GM19043 (cell line): ENCODE measurements around the gene CHTF18.

Source experiments
- ATAC-seq: cut with Tn5 transposase; IDR thresholded peaks from one replicate; pipeline ENCODE4 v1.9.1; 2021; ENCODE audit warnings: low read depth; ENCODE audit not compliant: unreplicated experiment

Gene CHTF18

DNA sequence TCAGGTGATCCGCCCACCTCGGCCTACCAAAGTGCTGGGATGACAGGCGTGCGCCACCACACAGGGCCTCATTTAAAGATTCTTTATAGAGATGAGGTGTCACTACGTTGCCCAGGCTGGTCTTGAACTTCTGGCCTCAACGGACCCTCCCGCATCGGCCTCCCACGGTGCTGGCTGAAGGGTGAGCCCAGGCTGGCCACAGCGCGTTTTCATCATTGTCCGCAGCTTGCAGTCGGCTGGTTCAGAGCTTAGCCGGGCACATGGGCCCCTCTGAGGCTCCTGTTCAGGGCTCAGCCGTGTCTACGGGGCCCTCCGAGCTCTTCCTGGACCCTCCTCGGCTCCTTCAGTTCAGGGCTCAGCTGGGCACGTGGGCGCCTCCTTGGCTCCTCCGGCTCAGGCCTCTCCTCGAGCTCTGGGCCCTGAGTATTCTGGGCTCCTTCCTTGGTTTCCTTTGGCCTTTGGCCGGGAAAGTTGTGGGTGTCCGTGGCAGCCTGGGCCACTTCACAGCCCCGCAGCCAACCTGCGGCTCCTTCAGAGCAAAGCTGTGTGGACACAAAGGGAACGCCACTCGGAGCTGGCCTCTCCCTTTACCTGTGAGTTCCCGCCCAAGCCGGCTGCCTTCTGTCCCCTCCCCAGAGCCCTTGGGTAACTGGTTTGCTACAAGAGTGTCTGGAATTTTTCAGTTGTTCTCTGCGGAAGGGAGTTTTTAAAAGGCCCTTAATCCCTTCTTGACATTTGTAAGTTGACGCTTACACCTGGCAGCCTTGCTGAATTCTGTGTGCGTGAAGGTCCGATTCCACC is 29.1 kb upstream of the CHTF18 start:
- ATAC-seq: no peak

DNA sequence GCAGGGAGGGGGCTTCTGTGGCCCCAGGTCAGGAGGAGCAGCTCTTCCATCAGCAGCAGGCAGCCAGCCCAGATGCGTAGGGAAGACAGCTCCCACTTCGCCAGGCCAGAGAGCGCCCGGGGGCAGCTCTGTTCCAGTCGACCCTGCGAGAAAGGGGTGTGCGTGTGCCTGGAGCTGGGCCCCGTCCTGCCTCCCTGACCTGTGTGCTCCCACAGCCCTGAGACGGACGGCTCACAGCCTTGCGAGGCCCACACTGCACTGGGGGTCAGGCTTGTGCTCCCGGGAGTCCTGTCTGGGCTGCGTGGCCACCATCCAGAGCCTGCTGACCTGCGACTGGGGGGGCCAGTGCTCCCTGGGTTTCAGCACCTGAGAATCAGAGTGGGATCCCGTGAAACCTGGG is 28.4 kb upstream of the CHTF18 start:
- no peak for ATAC-seq

DNA sequence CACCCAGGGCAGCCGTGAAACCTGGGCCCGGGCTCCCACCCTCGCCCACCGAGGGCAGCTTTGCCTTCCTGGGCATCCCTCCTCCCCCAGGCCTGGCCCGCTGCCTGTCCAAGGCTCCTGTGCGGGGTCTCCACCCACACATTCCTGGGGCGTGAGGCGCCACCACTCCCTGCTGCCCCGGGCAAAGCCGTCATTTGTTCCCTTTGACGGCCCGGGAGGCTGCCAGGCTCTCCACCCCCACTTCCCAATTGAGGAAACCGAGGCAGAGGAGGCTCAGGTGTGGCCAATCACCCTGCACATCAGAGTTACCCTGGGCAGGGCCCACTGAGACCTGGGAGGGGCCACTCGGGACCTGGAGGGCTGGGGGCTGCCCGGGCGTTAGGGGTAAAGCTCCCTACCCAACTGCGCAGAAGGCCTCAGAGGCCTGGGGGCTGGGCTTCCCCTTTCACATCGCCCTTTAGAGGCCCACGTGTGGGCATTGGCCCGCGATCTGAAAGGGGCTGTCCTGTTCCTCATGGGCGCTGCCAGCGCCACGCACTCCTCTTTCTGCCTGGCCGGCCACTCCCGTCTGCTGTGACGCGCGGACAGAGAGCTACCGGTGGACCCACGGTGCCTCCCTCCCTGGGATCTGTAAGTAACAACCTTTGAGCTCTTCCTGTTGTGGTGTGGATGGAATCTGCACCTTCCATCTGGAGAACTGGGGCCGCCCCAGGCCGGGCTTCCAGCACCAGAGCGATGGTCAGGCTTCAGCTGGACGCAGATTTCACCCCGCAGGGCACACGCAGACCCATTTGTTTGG is 27.7 kb upstream of the CHTF18 start, which contains the start of gene MSLN:
Gene MSLN (plus strand): TSS at position 190 of the 799 bp plus-strand sequence. CDS start 1,947 bp downstream, outside the sequence.
- no peak for ATAC-seq

DNA sequence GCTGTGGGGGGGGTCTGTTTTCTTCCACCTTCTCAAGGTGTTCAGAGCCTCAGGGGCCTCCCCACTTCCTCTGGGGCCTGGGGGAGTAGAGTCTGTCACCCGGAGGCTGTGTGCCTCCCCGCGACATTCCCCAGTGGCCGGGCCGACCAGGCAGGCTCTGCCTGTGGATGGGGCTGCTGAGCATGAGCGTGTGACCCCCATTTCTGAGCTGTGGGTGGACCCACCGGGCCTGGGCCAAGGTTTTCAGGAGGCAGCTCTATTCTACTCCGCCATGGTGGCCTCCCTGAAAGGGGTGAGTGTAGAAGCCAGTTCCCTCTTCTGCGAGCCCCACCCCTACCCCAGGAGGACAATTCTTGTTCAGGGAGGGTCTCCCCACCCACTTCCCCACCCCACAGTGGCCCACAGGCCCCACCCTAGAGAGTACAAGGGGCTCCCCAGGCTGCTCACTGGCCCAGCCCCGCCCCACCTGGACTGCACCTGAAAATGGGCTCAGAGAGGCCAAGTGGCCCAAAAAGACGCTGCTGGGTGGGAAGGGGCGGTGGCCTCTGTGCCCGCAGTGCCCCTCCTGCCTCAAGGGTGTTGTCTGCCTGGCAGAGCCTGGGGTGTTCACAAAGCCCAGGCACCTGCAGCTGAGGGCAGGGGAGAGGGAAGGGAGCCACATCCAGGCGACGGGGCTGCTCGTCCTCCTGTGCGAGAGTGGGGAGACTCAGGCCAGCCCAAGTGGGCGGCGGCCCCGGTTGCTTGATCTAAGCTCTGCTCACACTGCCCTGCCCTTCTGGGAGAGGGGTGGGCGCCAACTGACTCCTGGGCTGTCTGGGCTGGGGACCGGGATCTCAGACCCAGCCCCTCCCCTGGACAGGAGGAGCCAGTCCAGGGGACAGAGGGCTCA is 26.6 kb upstream of the CHTF18 start:
- no peak for ATAC-seq

DNA sequence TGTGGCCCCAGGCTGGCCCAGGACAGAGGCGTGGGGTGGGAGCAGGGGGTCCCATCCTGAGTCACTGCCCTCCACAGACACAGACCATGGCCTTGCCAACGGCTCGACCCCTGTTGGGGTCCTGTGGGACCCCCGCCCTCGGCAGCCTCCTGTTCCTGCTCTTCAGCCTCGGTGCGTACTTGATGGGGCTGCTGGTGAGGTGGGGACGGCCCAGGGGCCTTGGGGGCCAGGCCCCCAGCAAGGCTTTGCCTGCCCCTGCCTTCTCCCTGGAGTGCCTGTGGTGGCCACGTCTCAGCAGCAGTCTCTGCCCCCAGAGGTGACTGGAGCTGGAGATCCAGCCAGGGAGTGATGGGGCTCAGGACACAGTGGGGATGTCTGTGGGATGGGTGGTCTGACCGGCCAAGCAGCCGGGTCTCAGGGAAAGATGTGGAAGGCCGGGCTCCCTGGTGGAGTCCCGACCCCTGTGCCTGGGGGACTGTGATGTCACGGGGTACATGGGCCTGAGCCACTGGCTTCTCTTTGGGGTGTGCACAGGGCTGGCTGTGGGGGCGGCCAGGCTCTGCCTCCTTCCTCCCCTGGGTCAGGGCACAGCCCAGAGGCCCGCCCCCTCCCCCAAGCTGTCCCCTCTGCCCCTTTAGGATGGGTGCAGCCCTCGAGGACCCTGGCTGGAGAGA is 25.7 kb upstream of the CHTF18 start:
- ATAC-seq: no peak

DNA sequence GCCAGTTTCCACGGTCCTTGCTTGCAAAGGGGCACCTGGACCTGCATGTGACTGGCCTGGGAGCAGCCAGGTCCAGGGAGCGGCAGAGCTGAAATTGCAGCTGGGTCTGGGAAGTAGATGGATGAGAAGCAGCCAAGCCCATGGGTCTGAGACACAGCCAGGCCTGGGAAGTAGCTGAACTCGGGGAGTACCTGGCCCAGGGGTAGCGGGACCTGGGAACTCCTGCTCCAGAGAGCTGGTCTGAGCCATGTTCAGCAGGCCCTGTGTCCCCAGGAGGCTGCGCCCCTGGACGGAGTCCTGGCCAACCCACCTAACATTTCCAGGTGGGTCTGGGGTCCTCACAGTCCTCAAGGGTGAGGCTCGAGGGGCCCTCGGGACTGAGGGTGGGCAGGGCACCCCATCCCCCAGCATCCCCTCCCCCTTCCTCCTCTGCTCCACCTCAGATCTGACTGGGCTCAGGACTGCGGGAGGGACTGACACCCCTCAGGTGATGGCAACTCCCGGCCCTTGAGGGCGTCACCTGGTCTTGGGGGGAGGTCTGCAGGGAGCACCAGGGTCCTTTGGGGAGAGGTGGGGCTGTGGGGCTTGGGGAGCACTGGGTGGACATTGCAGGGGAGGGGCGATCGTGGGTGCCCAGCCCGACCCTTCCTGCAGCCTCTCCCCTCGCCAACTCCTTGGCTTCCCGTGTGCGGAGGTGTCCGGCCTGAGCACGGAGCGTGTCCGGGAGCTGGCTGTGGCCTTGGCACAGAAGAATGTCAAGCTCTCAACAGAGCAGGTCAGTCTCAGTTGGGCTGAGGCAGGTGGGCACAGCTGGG is 24.8 kb upstream of the CHTF18 start:
- no peak for ATAC-seq

DNA sequence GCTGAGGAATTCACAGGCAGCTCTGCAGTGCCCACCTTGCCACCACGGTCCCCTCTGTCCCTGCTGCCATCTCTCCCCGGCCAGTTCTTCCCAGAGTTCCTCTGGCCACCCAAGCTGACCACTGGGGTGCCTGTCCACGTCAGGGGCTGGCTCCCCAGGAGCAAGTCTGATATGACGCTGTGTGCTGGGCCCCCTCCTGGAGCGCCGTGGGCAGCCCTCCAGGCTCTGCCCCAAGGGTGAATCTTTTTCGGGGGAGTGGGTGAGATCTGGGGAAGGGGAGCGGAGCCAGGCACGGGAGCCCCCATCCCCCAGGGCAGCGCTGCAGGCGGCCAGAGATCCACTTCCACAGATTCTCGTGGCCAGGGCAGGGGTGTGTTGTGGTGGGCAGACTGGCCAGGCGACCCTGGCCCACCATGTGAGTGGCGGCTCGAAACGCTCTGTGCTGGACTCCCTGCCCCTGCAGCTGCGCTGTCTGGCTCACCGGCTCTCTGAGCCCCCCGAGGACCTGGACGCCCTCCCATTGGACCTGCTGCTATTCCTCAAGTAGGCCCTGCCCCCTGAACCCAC is 24.2 kb upstream of the CHTF18 start:
- ATAC-seq: no peak

DNA sequence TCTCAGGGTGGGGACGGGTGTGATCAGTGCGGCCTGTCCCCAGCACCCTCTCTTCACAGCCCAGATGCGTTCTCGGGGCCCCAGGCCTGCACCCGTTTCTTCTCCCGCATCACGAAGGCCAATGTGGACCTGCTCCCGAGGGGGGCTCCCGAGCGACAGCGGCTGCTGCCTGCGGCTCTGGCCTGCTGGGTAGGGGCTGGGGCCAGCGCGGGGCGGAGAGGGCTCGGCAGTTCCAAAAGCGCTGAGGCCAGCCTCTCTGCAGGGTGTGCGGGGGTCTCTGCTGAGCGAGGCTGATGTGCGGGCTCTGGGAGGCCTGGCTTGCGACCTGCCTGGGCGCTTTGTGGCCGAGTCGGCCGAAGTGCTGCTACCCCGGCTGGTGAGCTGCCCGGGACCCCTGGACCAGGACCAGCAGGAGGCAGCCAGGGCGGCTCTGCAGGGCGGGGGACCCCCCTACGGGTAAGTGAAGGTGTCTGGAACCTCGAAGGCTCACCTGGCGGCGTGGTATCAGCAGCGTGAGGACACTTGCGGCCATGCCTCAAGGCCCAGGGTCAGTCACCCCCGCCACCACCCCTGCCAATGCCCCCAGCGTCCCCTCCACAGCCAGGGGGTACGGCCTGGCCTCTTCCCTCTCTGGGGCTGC is 23.5 kb upstream of the CHTF18 start:
- ATAC-seq: no peak

DNA sequence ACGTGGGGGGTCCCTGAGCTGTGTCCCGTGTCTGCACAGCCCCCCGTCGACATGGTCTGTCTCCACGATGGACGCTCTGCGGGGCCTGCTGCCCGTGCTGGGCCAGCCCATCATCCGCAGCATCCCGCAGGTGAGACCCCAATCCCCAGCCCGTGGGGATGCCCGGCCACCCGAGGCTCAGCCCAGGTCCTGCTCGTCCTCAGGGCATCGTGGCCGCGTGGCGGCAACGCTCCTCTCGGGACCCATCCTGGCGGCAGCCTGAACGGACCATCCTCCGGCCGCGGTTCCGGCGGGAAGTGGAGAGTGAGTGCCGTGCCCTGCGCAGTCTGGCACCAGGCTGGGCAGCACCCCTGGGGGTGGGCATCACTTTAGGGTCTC is 22.9 kb upstream of the CHTF18 start:
- ATAC-seq: no peak

DNA sequence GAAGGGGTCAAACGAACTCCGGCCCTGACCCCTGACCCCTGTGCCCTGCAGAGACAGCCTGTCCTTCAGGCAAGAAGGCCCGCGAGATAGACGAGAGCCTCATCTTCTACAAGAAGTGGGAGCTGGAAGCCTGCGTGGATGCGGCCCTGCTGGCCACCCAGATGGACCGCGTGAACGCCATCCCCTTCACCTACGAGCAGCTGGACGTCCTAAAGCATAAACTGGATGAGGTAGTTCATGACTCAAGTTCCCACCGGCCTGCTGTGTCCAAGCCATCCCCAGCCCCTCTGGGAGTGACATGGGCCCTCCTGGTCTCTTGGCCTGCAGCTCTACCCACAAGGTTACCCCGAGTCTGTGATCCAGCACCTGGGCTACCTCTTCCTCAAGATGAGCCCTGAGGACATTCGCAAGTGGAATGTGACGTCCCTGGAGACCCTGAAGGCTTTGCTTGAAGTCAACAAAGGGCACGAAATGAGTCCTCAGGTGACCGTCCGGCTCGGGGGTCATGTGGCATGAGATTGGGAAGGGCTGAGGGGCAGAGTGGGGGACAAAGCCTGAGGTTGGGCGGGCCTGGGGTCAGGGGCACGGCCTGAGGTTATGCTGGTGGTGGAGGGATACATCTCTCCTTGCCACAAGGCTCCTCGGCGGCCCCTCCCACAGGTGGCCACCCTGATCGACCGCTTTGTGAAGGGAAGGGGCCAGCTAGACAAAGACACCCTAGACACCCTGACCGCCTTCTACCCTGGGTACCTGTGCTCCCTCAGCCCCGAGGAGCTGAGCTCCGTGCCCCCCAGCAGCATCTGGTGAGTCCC is 22.2 kb upstream of the CHTF18 start:
- ATAC-seq: no peak

DNA sequence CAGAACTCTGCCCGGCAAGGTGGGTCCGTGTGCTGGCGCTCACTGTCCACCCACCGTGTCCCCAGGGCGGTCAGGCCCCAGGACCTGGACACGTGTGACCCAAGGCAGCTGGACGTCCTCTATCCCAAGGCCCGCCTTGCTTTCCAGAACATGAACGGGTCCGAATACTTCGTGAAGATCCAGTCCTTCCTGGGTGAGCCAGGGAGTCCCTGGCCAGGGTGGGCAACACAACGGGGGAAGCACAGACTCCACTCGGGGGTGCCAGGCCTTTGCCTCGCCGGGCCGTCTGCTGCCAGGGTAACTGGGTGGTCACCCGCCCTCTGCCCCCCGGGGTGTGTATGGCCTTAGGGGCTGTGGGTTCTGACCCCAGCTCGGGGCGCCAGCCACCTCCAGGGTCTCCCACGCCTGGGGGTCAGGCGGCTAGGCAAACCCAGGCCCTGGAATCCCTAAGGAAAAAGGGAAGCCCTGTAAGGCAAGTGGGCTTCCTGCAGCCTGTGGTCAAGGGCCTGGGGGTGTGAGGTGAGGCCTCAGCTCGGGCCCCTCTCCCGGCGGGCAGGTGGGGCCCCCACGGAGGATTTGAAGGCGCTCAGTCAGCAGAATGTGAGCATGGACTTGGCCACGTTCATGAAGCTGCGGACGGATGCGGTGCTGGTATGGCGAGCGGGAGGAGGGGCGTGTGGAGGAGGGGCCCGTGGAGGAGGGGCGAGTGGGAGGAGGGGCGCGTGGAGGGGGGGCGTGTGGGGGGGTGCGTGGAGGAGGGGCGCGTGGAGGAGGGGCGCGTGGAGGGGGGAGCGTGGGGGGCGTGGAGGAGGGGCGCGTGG is 21.4 kb upstream of the CHTF18 start:
- no peak for ATAC-seq

DNA sequence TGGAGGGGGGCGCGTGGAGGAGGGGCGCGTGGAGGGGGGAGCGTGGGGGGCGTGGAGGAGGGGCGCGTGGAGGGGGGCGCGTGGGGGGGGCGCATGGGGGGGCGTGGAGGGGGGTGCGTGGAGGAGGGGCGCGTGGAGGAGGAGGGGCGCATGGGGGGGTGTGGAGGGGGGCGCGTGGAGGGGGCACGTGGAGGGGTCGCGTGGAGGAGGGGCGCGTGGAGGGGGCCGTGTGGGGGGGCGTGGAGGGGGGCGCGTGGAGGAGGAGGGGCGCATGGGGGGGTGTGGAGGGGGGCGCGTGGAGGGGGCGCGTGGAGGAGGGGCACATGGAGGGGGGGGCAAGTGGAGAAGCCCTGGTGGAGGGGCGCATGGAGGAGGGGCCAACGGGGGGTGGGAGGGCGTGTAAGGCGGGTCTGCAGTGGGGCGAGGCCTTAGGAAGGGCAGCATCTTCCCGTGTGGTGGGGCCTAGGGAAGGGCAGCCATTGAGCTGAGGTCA is 20.6 kb upstream of the CHTF18 start:
- ATAC-seq: no peak

DNA sequence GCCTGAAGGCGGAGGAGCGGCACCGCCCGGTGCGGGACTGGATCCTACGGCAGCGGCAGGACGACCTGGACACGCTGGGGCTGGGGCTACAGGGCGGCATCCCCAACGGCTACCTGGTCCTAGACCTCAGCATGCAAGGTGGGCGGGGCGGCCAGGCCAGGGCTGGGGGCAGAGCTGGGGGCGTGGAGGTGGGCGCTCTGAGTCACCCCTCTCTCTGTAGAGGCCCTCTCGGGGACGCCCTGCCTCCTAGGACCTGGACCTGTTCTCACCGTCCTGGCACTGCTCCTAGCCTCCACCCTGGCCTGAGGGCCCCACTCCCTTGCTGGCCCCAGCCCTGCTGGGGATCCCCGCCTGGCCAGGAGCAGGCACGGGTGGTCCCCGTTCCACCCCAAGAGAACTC is 20.0 kb upstream of the CHTF18 start:
- no peak for ATAC-seq

DNA sequence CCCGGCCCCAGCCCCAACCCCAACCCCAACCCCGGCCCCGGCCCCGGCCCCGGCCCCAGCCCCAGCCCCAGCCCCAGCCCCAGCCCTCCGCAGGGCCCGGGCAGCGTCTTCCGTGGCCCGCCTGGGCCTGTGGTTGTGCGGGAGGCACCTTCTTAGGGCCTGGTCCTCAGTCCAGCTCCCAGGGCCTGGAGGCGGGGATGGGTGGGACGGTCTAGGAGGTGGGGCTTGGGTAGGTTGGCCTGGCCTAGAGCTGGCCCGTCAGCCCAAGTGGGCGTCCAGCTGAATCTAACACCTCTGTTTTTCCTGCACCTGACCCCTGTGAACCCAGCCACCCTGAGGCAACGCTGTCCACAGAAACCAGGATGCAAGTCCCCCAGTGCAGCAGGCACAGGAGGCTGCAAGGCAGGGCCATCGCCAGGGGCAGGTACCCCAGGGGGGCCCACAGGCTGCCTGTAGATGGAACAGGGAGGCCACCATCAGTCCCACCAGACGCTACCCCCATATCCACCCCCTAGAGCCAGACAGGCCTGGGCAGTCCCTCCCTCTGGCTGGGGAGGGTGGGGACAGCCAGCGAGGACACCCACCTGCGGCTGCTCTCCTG is 19.1 kb upstream of the CHTF18 start:
- ATAC-seq: no peak

DNA sequence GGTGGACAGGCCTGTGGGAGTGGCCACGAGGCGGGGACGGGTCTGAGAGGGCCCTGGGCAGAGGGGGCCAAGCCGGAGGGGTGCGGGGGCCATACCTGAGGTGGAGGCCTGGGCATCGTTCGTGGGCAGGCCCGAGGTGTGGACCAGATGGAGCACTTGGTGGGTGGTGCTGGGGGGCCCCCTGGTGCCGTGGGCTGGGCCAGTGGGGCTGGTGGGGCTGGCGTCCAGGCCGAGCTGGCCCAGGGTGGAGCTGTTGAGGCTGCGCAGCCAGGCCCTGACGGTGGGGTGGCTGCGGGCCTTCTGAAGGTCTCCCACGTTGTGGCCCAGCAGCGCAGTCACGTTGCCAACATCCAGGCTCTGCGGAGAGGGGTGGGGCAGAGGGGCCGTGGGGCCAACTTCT is 18.5 kb upstream of the CHTF18 start:
- ATAC-seq: no peak

DNA sequence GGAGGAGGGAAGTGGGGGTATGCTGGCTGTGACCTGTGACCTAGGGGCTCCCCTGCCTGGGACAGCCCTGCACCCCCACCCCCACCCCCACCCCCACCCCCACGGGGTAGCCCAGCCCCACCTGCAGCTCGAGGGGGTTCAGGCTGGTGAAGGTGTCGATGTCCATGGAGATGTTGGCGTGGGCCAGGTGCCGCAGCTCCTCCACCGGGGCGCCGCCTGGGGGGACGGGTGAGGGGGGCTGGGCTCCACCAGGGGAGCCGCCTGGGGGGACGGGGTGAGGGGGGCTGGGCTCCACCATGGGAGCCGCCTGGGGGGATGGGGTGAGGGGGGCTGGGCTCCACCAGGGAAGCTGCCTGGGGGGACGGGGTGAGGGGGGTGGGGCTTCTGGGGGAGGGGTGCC is 18.0 kb upstream of the CHTF18 start:
- ATAC-seq: no peak

DNA sequence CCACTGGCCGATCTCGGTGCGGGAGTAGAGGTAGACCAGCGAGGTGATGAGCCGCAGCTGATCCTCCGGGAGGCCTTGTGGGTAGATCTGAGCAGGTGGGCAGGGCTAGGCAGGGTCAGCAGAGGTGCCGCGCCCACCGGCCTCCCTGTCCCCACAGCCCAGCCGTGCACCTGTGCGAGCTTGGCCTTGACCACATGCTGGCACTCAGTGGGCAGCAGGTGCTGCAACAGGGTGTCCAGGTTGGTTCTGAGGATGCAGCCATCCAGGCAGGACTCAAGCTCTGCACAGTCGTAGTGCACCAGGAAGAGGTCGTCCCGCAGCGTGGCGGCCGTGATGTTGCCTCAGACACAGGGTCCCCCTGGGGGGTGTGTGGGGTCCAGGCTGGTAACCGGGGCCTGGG is 15.5 kb upstream of the CHTF18 start:
- ATAC-seq: no peak
